Heart left ventricle (tissue), 16 donors: ENCODE data around the gene NDUFAF2. TPM values are rescaled to one million over a fixed set of nuclear protein-coding genes. Genes with fewer than 3 reads are reported as not detected.
A peak's percentile ranks its signal among the peaks of the same experiment; 100 is the strongest.
"Not testable (repeated sequence)": the region's sequence is repeated elsewhere in the genome, so short reads cannot be mapped to it uniquely, and the experiment has no call there.

ENCODE experiments used
- ATAC-seq, 4 donors: fragments of 200-7000 bp; cut with Tn5 transposase; one replicate each; pipeline ENCODE4 v1.9.1; 2020 to 2022; ENCODE audit warnings: moderate library complexity in 4 of 4, mild to moderate bottlenecking in 3 of 4, moderate number of reproducible peaks in 1 of 4
- DNase-seq, 5 donors: peaks; one replicate each; pipeline ENCODE4 v3.0.0-alpha.2; 2020
- H3K27ac ChIP-seq, 12 donors: fragments of 200-600 bp; sonication (generic) in 4 of 12; one replicate each; pipeline versions ENCODE4 v1.5.0 to v1.8.0; 2016 to 2022; ENCODE audit warnings: mild to moderate bottlenecking in 2 of 12
- H3K27me3 ChIP-seq, 9 donors: fragments of 200-600 bp; sonication (generic) in 2 of 9; one replicate each; pipeline versions ENCODE4 v1.5.1 to v1.8.0; 2016 to 2022; ENCODE audit warnings: mild to moderate bottlenecking in 3 of 9
- H3K36me3 ChIP-seq, 9 donors: fragments of 200-600 bp; sonication (generic) in 2 of 9; one replicate each; pipeline versions ENCODE4 v1.5.0 to v1.8.0; 2018 to 2022; ENCODE audit warnings: mild to moderate bottlenecking in 2 of 9
- H3K4me1 ChIP-seq, 12 donors: fragments of 200-600 bp; sonication (generic) in 4 of 12; one replicate each; pipeline versions ENCODE4 v1.5.0 to v1.8.0; 2016 to 2022; ENCODE audit warnings: mild to moderate bottlenecking in 3 of 12
- H3K4me3 ChIP-seq, 12 donors: fragments of 200-600 bp; sonication (generic) in 4 of 12; one replicate each; pipeline versions ENCODE4 v1.5.0 to v1.8.0; 2017 to 2022; ENCODE audit warnings: mild to moderate bottlenecking in 9 of 12, moderate library complexity in 4 of 12
- H3K9me3 ChIP-seq, 12 donors: fragments of 200-600 bp; sonication (generic) in 4 of 12; one replicate each; pipeline versions ENCODE4 v1.5.0 to v1.8.0; 2016 to 2022; ENCODE audit warnings: mild to moderate bottlenecking in 1 of 12
- CTCF ChIP-seq, 12 donors: fragments of 200-600 bp; sonication (generic) in 4 of 12; IDR thresholded peaks; one replicate each; pipeline versions ENCODE4 v1.5.0 to v1.8.0; 2018 to 2022; ENCODE audit warnings: antibody characterized with exemption in 12 of 12, mild to moderate bottlenecking in 5 of 12
- POLR2A ChIP-seq, 2 donors: fragments of 450-650 bp; IDR thresholded peaks; one replicate each; pipeline ENCODE4 v1.6.1; 2017; ENCODE audit warnings: antibody characterized with exemption in 2 of 2, mild to moderate bottlenecking in 2 of 2, moderate library complexity in 2 of 2
- WGBS, 4 donors: extraction: QIAGEN DNeasy Blood & Tissue Kit in 2 of 4; methylation state at CpG; one replicate each; pipeline versions ENCODE4 v1.1.5 to v1.1.7; 2013 to 2018; 5-methylcytosine and 5-hydroxymethylcytosine counted together
- intact Hi-C, 10 donors: fragments of 100-400 bp; cut with DNase I; formaldehyde crosslinking; loops; one replicate each; pipeline versions ENCODE4 v1.11.1 to v1.14.2; 2022
- polyA plus RNA-seq, 2 donors: library from polyadenylated mRNA; stranded (reverse); fragments of 200-250 nt; gene quantifications; one replicate each; pipeline ENCODE4 v1.2.3, GENCODE V29; 2013
- total RNA-seq, 9 donors: library from RNA; depleted of rRNA in 2 of 9; stranded (reverse); fragments of >200 nt in 2 of 9; fragmentation: NEBNext Ultra II Directional in 3 of 9; extraction: Animal tissue kit (Norgen Biotek cat#: 25700) in 3 of 9; gene quantifications; one replicate each; pipeline versions ENCODE4 v1.1.0 to v1.2.4, GENCODE V29; 2016 to 2023
- donor health status: ischemic (EF 13 %, LVEDD 7.1; RV severe dilation, severe dysfunction).
- donor health status: healthy with polysubstance abuse.
- donor health status: DM: no; HTN: yes; CAD: no.
- donor health status: DM: no; HTN: no; CAD: no.
- donor health status: ischemic (EF 25% LVEDD 6.9; RV normal size, moderate dysfunction).
- donor health status: ischemic (EF 25% LVEDD 5.7; RV mildly dilated, moderate dysfunction).
- donor health status: healthy.
- donor health status: DM: yes; HTN: yes; CAD: no.
- donor health status: ischemic (EF 35%, LVEDD 5.7; RV mildly dilated, moderate dysfunction).
- donor health status: nonischemic (EF 11% LVEDD 7.7; RV severe dilation, severe dysfunction).
- donor health status: DM: yes; HTN: yes; CAD: no.
- donor health status: PGD.
- donor health status: ischemic (EF 29% LVEDD 5.4; RV normal size, mild dysfunction).
- donor health status: nonischemic (EF 23%, LVEDD 6.1; RV moderate dilation, normal function).

NDUFAF2 gene
- total and polyA plus RNA-seq, 11 donors: 22.9 to 87.7 (median 38.4) TPM

- no peak overlapping the region for H3K4me3 ChIP-seq
- intact Hi-C loops: loop anchor here in 1 of 10 donors (10.0 kb wide), 1 partner anchor 142 kb away; no protein-coding TSS in a partner anchor
- no peaks in the 10 kb centered on the region for H3K27me3 ChIP-seq
- 65 to 78% (median 73%) methylated on average over 2 of the region's 2 CpGs for WGBS, 4 donors
- ATAC-seq: no peak
- no peak overlapping the region for H3K27ac ChIP-seq
- H3K9me3 ChIP-seq: no peaks in the 10 kb centered on the region
- DNase-seq: no peak
- TF ChIP-seq CTCF (IDR thresholded peaks at IDR 0.05): no peak
- no peak for TF ChIP-seq POLR2A (IDR thresholded peaks at IDR 0.05)
- H3K4me1 ChIP-seq: peaks cover 0 to 6% (median 0%) of the 10 kb centered on the region in 12 donors
- no peaks in the 10 kb centered on the region for H3K36me3 ChIP-seq
These were observed 237.4 kb downstream of the NDUFAF2 start for GRCh38 chr5:61182449-61182848.

GRCh38 chr5:61183538-61183937, 238.5 kb downstream of the NDUFAF2 start:
- no peak overlapping the region for H3K4me3 ChIP-seq
- no peak for ATAC-seq
- intact Hi-C loops: loop anchor here in 1 of 10 donors (10.0 kb wide), 1 partner anchor 141 kb away; no protein-coding TSS in a partner anchor
- no peak for TF ChIP-seq POLR2A (IDR thresholded peaks at IDR 0.05)
- TF ChIP-seq CTCF (IDR thresholded peaks at IDR 0.05): no peak
- WGBS, 4 donors: 93 to 99% (median 95%) methylated on average over 1 of the region's 1 CpG
- no peak for DNase-seq
- no peak overlapping the region for H3K27ac ChIP-seq
- no peaks in the 10 kb centered on the region for H3K36me3 ChIP-seq
- peaks cover 0 to 12% (median 0%) of the 10 kb centered on the region in 12 donors for H3K4me1 ChIP-seq
- H3K9me3 ChIP-seq: no peaks in the 10 kb centered on the region
- H3K27me3 ChIP-seq: no peaks in the 10 kb centered on the region

- 86 to 93% (median 86%) methylated on average over 2 of the region's 2 CpGs for WGBS, 4 donors
- no peak for TF ChIP-seq POLR2A (IDR thresholded peaks at IDR 0.05)
- TF ChIP-seq CTCF (IDR thresholded peaks at IDR 0.05): no peak
- DNase-seq: no peak
- H3K36me3 ChIP-seq: no peaks in the 10 kb centered on the region
- no peaks in the 10 kb centered on the region for H3K9me3 ChIP-seq
- H3K4me1 ChIP-seq: peaks cover 0 to 12% (median 0%) of the 10 kb centered on the region in 12 donors
- H3K27me3 ChIP-seq: no peaks in the 10 kb centered on the region
- intact Hi-C loops: loop anchor here in 1 of 10 donors (10.0 kb wide), 1 partner anchor 140 kb away; no protein-coding TSS in a partner anchor
- no peak overlapping the region for H3K4me3 ChIP-seq
- H3K27ac ChIP-seq: no peak overlapping the region
- no peak for ATAC-seq
These were observed 239.7 kb downstream of the NDUFAF2 start for GRCh38 chr5:61184708-61185107.

GRCh38 chr5:61186634-61187033, 241.6 kb downstream of the NDUFAF2 start:
- H3K4me1 ChIP-seq: peaks cover 0 to 12% (median 0%) of the 10 kb centered on the region in 12 donors
- no peak overlapping the region for H3K27ac ChIP-seq
- WGBS, 4 donors: 59 to 63% (median 61%) methylated on average over 2 of the region's 2 CpGs
- DNase-seq (no peak), ATAC-seq (no peak)
- intact Hi-C loops: loop anchor here in 1 of 10 donors (10.0 kb wide), 1 partner anchor 138 kb away; no protein-coding TSS in a partner anchor
- no peak for TF ChIP-seq CTCF (IDR thresholded peaks at IDR 0.05)
- TF ChIP-seq POLR2A (IDR thresholded peaks at IDR 0.05): no peak
- peaks cover 0 to 1% (median 0%) of the 10 kb centered on the region in 12 donors for H3K9me3 ChIP-seq
- no peaks in the 10 kb centered on the region for H3K36me3 ChIP-seq
- no peak overlapping the region for H3K4me3 ChIP-seq
- H3K27me3 ChIP-seq: no peaks in the 10 kb centered on the region

- not testable (repeated sequence) for H3K4me1 ChIP-seq, H3K9me3 ChIP-seq, H3K36me3 ChIP-seq, DNase-seq, H3K27me3 ChIP-seq, H3K27ac ChIP-seq, H3K4me3 ChIP-seq
- intact Hi-C loops: loop anchor here in 1 of 10 donors (10.0 kb wide), 1 partner anchor 137 kb away; no protein-coding TSS in a partner anchor
- peak in 1 of 4 donors; percentile 53 for ATAC-seq
These were observed 242.3 kb downstream of the NDUFAF2 start for GRCh38 chr5:61187352-61187751.

- not testable (repeated sequence) for DNase-seq, H3K27ac ChIP-seq, H3K9me3 ChIP-seq, ATAC-seq, H3K27me3 ChIP-seq, H3K4me3 ChIP-seq, H3K36me3 ChIP-seq, H3K4me1 ChIP-seq
- WGBS, 4 donors: 80 to 94% (median 86%) methylated on average over 2 of the region's 2 CpGs
- intact Hi-C loops: loop anchor here in 1 of 10 donors (10.0 kb wide), 1 partner anchor 137 kb away; no protein-coding TSS in a partner anchor
These were observed 242.8 kb downstream of the NDUFAF2 start for GRCh38 chr5:61187826-61188225.
